ENCODE data around the gene PRSS48.
"Not testable (repeated sequence)": the region's sequence is repeated elsewhere in the genome, so short reads cannot be mapped to it uniquely, and the experiment has no call there.

The PRSS48 gene

DNA sequence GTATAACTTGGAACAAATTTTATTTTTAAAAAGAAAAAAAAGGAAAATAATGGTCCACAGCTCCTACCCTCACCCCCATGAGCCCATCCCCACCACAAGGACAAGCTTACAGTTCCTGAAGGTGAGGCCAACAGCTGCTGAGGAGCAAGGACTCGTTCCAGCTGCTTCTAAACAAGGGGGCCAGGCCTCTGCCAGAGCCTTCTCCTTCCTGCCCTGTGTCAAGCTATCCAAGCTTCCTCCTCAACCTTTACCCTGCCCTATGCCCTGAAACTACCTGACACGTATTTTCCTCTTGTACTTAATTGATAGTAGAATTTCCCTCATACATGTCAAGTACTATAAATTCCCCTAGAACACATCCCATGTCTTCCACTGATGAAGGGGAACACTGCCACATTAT is 39.7 kb downstream of the PRSS48 start:
- DNase-seq, result no peak

DNA sequence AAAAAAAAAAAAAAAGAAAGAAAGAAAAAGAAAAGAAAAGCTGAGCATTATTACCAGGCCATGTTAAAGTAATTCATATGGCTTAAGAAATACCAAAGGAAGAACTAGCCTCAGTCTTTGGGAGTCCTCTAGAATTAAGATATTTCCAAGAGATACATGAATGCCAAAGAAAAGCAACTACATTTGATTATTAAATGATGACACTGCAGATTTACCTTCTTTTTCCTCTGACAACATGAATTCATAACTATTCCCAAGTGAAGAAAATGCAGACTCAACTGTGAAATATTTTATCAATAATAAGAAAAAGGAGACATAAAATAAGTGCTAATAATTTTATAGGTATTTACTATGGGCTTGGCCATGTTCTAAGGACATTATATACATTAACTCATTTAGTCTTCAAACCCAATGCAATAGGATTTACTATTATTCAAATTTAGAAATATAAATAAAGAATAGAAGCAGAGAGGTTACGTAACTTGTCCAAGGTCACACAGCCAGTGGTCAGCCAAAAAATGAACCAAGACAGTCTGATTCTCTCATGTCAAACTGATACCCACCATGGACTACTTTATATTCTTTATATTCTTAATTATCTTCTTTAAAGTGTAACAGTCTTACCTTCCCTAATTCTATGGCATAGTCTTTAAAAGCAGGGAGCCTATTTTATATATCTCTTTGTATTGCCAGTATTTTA is 41.5 kb downstream of the PRSS48 start:
- DNase-seq, result no peak

DNA sequence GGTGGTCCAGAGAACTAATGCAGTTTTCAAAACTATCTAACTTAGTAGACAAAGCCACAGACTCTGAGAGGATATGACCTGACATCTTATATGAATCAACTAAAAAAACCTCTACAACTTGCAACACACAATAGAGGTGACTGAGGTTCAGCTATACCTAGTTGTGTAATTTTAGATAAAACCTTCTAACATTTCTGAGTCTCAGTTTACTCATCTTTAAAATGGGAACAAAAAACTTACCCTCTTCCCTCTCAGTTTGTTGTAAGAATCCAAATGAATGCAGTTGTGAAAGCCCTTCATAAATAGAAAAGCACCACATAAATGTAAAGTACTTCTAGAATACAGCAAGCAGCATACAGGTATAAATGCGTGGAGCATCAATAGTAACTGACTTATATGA is 42.5 kb downstream of the PRSS48 start:
- DNase-seq, result no peak

DNA sequence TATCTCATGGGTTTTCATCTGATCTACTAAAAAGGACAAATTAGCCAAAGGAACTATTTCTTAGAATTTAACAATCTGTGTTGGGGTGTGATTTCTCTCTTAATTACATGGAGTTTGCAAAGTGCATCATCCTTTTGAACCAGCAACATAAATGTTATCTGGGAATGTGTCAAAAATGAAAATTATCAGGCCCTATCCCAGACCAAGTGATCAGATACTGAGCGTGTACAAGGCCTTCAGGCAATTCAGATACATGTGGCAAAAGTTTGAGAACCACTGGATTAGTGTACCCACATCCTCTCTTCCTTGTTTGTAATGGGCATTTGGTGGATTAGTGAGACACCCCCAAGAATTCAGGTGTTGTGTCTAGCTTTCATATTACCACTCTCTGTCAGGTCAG is 44.6 kb downstream of the PRSS48 start:
- DNase-seq, result peak in 1 of 51 donors; percentile 4

DNA sequence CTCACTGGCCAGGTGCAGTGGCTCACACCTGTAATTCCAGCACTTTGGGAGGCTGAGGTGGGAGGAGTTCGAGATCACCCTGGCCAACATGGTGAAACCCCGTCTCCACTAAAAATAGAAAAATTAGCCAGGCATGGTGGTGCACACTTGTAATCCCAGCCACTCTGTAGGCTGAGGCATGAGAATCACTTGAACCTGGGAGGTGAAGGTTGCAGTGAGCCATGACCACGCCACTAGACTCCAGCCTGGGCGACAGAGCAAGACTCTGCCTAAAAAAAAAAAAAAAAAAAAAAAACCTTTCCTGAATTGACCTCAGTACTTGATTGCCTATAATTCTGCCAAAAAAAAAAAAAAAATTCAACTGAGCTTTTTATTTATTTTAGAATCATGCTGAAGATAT is 45.2 kb downstream of the PRSS48 start:
- DNase-seq, result not testable (repeated sequence)

DNA sequence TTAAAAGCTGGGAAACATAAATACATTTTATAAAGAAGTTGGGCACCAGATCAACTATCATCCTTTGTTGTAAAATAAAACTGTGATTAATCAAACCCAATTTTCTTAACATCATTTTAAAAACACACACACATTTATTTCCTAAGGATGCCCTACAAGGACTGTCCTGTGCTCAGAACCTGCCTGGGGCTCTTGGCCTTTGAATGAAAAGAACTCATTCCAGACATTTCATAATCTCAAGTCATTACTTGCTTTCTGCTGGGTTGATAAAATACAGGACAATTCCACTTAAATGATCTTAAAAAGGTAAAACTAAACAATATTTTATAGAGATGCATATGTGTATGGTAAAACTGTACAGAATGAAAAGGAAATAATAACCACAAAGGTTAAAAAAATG is 45.6 kb downstream of the PRSS48 start:
- no peak for DNase-seq

DNA sequence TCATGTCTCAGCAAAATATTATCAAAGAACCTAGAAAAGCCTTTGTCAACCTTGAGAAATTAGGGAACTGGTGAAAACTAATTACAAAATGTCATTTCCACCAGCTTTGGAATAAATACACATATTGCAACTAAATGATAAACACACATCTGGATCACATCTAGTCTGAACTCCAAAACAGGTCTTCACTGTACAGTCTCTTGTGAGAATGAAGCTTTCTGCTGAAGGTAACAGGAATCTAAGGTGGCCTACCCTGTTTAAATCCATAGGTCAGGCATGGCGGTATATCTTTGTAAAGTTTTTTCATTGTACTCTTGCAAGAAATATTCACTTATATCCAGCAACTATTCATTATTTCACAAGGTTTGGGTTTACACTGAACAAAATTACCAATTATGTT is 46.7 kb downstream of the PRSS48 start:
- peak in 1 of 51 donors; percentile 54 for DNase-seq

DNA sequence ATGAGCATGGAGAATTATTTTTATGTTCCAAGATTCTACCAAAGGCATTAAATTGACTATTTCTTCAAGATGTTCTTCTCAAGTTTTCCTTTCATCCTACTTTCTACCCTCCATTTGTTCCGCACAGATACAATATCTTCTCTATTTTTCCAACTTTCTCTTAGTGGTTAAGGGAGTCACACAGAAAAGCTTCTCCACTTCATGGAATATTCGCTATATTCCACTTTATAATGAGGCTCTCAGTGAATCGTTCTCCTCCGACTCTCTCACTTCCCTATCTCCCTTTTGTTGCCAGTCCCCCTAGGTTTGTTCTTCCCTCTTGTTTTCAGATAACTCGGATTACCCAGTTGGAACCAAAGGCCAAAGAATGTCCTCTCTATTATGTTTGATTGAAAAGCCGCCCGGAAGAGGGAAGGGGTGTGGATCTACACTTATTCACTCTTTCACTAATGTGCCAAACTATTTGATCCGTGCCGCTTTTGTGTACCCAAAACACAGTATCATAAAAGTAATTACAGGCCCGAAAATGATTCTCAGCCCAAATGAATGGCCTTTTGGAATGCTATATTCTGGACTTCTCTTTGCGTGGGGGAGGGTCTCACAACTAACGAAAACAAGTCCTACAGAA is 47.3 kb downstream of the PRSS48 start:
- peak in 4 of 51 donors; percentile 13 to 74 (median 47) for DNase-seq

DNA sequence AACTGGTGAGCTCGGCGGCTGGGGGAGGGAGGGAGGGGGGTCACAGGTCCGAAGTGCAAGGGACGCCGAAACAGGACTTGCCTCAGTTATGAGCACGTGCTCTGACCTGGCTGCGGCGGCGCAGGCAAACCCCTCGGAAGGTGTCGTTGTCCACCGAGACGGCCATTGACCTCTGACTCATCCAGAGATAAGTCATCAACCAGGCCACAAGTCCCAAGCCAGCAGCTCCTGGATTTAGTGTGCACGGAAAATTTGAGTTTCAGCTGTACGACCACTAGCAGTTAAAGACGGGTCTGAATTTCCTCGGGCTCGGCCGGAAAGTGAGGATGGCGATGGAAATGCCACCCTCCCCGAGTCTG is 47.8 kb downstream of the PRSS48 start:
- DNase-seq, result peak in 38 of 51 donors; percentile 2 to 67 (median 28)

DNA sequence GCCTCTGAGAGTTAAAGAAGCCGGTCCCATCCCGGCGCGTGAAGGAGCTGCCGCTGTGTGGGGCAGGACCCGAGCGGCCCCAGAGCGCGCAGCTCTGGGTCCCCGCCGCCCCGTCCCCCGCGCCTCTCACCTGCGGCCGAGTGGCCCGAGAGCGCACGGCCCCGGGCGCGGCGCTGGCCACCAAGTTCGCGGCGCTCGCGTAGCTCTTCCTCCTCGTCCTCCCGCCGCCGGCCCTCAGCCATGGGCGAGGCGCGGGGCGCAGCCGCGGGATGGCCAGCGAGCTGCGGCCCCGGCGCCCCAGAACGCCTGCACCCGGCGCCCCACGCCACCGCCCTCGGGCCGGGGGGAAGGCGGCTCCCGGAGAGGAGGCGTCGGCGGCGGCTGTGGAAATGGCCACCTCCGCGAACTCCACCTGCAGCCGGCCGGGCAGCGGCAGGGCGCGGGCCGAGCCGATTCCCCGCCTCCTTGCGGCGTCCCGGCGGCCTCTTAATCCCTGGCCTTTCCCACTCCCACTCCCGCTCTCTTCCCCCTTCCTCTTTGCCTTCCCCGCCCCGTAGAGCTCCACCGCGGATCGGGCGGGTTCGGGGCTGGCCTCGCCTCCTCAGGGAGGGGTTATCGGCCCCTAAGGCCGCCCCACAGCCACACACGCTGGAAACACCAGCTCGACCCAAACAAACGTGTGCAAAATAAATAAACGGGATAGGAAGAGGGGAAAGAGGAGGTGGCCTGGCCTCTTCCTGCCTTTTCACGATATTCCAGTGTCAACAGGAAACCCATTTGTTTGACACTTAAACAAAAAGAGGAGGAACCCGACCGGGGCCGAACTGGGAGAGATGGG is 48.4 kb downstream of the PRSS48 start, which contains the start of gene SH3D19:
Gene SH3D19, minus strand, starts transcription at position 495 of the 838 bp plus-strand sequence. Its CDS starts 253 bp downstream, at position 242.
- DNase-seq, result peak in 46 of 51 donors; percentile 3 to 70 (median 37)

DNA sequence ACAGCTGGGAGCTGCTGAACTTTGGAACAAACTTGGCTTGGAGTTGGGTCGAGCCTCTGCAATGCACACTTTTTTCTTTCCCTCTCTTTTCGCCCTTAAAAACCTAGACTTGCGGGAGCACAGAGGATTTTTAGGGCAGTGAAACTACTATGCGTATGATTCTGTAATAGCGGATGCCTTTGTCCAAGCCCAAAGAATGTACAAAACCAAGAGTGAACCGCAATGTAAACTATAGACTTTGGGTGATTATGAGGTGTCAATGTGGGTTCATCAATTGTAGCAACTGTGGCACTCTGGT is 48.9 kb downstream of the PRSS48 start:
- no peak for DNase-seq

DNA sequence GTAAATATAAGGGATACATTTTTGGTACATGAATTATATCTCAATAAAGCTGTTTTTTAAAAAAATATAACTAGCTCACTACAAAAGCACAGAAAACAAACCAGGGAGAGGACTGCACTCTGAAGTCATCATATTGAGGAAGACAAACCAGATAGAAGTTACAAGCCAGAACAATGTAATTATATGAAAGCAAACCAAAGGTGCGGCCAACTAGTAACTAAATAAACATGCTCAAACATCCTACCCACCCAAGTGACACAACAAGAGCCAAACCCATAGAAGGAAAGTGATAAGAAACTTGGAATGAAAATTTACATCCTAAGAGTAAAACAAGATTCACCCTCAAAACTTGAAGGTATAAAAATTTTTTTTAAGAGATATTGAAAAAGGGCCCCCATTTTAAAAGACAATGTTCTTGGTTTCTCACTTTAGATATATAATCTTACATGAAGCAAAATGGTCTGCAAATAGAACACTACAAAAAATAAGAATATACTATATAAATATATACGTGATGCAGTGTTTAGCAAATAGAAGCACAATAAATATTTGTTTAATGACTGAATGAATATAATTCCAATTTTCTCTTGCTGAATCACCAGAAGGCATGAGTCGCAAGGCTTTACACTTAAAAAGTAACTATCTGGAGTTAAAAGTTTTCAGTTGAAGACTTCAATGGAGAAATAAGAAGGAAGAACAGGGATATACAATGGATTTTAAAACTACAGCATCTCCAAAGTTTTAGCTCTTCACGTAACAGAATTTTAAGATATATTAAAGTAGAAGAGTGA is 52.5 kb downstream of the PRSS48 start:
- DNase-seq, result no peak

DNA sequence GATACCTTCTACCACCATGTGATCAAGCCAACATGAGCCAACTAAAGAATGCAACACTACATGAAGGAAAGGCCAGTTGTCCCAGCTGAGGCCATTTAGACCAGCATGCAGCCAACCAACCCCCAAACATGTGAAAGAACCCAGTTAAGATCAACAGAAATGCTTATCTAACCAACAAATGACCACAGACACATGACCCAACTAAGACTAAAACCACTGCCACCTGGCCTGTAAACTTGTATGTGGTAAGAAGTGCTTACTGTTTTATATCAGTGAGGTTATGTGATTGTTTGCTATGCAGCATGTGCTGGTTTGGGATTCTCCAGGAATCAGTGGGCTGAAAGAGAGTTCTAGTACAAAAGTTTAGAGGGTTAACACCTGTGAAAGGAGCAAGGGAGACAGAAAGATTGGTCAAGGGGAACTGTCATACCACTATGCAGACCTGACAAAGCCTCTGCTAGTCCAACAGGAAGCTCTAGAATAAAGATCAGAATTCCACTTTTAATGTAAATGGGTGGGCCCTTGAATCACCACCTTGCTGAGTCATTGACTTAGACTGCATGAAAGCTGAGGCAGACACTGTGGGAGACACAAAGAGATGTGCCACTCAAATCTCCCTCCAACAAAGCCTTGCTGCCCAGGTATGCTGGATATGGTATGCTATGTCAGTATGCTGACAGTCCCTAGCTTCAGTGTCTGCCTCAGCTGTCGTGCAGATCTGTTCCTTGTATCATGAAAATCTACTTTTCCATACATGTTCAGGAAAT is 54.5 kb downstream of the PRSS48 start:
- no peak for DNase-seq

DNA sequence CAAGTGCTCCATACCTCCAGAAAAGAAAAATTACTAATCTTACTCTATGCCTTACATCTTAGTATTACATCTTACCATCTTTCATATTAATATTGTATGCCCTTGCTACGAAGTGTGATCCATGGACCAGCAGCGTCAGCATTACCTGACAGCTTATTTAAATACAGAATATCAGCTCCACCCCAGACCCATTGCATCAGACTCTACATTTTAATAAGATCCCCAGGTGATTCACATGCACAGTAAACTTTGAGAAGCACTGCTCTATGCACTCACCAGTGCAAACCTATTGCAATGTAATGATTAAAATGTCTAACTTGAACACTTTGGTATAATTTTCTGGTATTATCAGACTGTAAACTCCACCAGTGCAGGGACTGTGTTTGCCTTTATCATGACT is 62.5 kb downstream of the PRSS48 start:
- no peak for DNase-seq

DNA sequence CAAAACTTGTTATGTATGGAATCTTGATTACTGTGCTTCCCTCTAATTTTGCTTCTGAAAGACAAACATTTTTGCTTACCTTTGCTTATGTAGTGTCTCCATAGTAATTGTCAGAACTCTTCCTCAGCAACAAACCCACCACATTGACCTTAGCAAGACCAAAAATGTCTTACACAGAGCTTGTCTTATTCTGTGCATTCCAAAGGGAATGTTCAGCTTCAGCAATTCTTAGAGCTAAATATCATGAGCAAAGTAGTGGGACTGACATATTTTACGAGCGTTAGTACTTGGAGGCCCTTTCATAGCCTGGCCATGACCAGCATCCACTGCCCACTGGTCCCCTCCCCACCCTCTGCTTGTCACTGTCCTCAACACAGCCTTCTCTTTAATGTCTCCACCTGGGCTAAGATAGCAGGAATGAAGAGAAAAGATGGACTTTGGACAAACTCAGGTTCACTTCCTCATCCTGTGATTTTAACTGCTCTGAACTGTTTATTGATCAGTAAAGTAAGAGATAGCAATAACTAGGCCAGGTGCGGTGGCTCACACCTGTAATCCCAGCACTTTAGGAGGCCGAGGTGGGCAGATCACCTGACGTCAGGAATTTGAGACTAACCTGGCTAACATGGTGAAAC is 63.9 kb downstream of the PRSS48 start:
- DNase-seq, result no peak
